OCI-LY3 (cell line): ENCODE results near the gene TYROBP.

Source experiments
- EZH2phosphoT487 ChIP-seq: fragments of 200-600 bp; shearing (Covaris generic); IDR thresholded peaks from 2 replicates; pipeline ENCODE4 v1.6.1; 2018; ENCODE audit warnings: antibody characterized with exemption, mixed run types, low read depth
- TF ChIP-seq, protein P1 (sequence below): fragments of 200-600, 300-600 bp; sonication (generic); IDR thresholded peaks from 2 replicates; pipeline ENCODE4 v1.5.1; 2014; ENCODE audit warnings: antibody characterized with exemption, low read length, low read depth

DNA sequence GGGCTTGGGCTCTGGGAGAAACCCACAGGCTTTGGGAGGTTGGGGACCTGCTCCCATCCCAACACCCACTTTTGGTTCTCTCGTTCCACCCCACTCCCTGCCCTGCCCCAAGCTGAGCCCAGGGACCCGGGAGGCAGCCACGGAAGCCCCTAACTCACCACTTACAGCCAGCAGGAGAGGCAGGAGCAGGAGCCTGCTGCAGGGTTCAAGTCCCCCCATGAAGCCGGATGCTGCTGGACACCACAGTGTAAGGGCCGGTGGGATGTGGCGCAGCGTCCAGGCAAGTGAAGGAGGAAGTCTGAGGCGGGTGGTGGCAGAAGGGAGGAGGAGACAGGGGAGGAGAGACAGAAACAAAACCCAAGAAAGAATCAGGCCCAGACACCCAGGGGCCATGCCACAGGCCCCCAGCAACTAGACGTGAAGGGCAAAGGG, at the start of gene TYROBP:
- TF ChIP-seq, protein P1, sequence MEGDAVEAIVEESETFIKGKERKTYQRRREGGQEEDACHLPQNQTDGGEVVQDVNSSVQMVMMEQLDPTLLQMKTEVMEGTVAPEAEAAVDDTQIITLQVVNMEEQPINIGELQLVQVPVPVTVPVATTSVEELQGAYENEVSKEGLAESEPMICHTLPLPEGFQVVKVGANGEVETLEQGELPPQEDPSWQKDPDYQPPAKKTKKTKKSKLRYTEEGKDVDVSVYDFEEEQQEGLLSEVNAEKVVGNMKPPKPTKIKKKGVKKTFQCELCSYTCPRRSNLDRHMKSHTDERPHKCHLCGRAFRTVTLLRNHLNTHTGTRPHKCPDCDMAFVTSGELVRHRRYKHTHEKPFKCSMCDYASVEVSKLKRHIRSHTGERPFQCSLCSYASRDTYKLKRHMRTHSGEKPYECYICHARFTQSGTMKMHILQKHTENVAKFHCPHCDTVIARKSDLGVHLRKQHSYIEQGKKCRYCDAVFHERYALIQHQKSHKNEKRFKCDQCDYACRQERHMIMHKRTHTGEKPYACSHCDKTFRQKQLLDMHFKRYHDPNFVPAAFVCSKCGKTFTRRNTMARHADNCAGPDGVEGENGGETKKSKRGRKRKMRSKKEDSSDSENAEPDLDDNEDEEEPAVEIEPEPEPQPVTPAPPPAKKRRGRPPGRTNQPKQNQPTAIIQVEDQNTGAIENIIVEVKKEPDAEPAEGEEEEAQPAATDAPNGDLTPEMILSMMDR = no peak
- no peak for TF ChIP-seq EZH2phosphoT487
